GM18517 (cell line): ENCODE measurements around the gene HMX1.

ENCODE experiments used
- ATAC-seq: cut with Tn5 transposase; IDR thresholded peaks from one replicate; pipeline ENCODE4 v1.9.1; 2021; ENCODE audit warnings: mild to moderate bottlenecking, moderate library complexity; ENCODE audit not compliant: unreplicated experiment

HMX1 gene

GRCh38 chr4:8843597-8843996 lies 28.0 kb downstream of the HMX1 start:
- ATAC-seq = no peak

GRCh38 chr4:8842614-8843013 lies 29.0 kb downstream of the HMX1 start:
- ATAC-seq = no peak

GRCh38 chr4:8841678-8842268 lies 29.9 kb downstream of the HMX1 start:
- no peak for ATAC-seq

- no peak for ATAC-seq
These were observed 30.7 kb downstream of the HMX1 start for GRCh38 chr4:8840816-8841455.

GRCh38 chr4:8840006-8840793 lies 31.4 kb downstream of the HMX1 start:
- no peak for ATAC-seq

- no peak for ATAC-seq
These were observed 32.6 kb downstream of the HMX1 start for GRCh38 chr4:8838961-8839431.

- ATAC-seq = no peak
These were observed 33.2 kb downstream of the HMX1 start for GRCh38 chr4:8838296-8838960.

- no peak for ATAC-seq
These were observed 34.3 kb downstream of the HMX1 start for GRCh38 chr4:8837181-8837841.

GRCh38 chr4:8836664-8837171 lies 34.9 kb downstream of the HMX1 start:
- no peak for ATAC-seq

GRCh38 chr4:8835521-8836365 lies 35.9 kb downstream of the HMX1 start:
- no peak for ATAC-seq

- ATAC-seq = no peak
These were observed 36.9 kb downstream of the HMX1 start for GRCh38 chr4:8834681-8835220.

GRCh38 chr4:8832113-8832915 lies 39.3 kb downstream of the HMX1 start:
- ATAC-seq = no peak

- no peak for ATAC-seq
These were observed 40.2 kb downstream of the HMX1 start for GRCh38 chr4:8831221-8832112.

- no peak for ATAC-seq
These were observed 40.9 kb downstream of the HMX1 start for GRCh38 chr4:8830611-8831200.

GRCh38 chr4:8830056-8830455 lies 41.6 kb downstream of the HMX1 start:
- no peak for ATAC-seq

GRCh38 chr4:8829584-8829983 lies 42.1 kb downstream of the HMX1 start:
- no peak for ATAC-seq

GRCh38 chr4:8828869-8829268 lies 42.8 kb downstream of the HMX1 start:
- no peak for ATAC-seq
